ENCODE measurements around the gene LSM14A. TPM values are rescaled to one million over a fixed set of nuclear protein-coding genes. Genes with fewer than 3 reads are reported as not detected.
A peak's percentile ranks its signal among the peaks of the same experiment; 100 is the strongest.

Gene LSM14A
- total RNA-seq, 2 experiments from 2014 or later: 112 to 116 TPM

DNA sequence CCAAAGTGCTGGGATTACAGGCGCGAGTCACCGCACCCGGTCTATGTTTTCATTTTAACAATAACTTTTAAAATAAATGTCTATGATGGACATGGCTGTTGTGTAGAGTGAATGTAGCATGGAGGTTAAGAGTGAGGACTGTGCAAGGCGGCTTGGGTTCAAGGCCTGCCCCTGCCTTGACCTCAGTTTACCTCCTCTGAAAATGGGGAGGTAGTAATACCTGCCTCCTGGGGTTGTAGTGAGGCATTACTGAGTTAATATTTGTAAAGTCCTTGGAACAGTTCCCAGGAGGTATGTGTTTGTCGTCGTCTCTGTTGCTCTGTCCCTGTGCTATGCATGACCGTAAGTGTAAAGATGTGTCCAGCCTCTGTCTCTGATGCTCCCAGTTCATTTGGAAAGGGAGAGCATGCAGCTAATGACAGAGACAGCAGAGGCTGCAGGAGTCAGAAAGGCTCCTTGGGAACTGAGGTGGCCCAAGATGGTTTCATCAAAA lies 91.5 kb downstream of the LSM14A start:
- Mint-ChIP-seq H3K36me3 (no peaks in the 10 kb centered on the region), H3K4me3 (no peak overlapping the region), H3K4me1 (peaks cover 9% of the 10 kb centered on the region), H3K9me3 (ENCODE audit: low read depth) (no peaks in the 10 kb centered on the region), H3K27me3 (no peaks in the 10 kb centered on the region), H3K27ac (no peak overlapping the region)
- CTCF ChIA-PET: no interaction called here
- no peak for ATAC-seq
- no peak for DNase-seq

DNA sequence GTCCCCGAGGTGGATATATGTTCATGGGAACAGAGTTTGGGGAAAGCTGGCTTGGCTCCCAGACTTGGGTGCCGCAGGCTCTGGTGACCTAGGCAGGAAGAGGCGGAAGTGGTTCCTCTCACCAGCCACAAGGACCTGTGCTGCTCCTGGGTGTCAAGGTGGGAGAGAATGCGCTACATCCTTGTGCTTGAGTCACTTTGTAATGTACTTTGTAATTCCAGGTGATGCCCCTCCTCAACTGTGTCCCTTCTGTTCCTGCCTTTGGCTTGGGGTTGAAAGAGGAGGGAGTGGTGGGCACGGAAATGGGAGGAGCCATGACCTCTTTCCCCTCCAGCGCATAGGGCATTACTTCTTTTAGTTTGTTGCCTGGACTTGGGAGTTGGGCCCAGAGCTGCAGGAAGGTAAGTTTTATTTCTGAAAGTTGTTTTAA lies 92.9 kb downstream of the LSM14A start:
- DNase-seq: no peak
- no peak for ATAC-seq
- no peaks in the 10 kb centered on the region for H3K36me3 Mint-ChIP-seq
- CTCF ChIA-PET: no interaction called here
- peaks cover 22% of the 10 kb centered on the region for H3K4me1 Mint-ChIP-seq
- no peak overlapping the region for H3K4me3 Mint-ChIP-seq
- H3K9me3 Mint-ChIP-seq (ENCODE audit: low read depth): no peaks in the 10 kb centered on the region
- no peak overlapping the region for H3K27ac Mint-ChIP-seq
- no peaks in the 10 kb centered on the region for H3K27me3 Mint-ChIP-seq

- Mint-ChIP-seq H3K4me1 (peaks cover 28% of the 10 kb centered on the region), H3K27ac (no peak overlapping the region), H3K9me3 (ENCODE audit: low read depth) (no peaks in the 10 kb centered on the region), H3K4me3 (no peak overlapping the region), H3K27me3 (no peaks in the 10 kb centered on the region), H3K36me3 (peaks cover 2% of the 10 kb centered on the region)
- no peak for ATAC-seq
- CTCF ChIA-PET: interaction anchor here (0.6 to 1.3 kb wide), 3 partner anchors 12 to 1102 kb away, joined by 3 to 4 read pairs (median 3); no protein-coding TSS in a partner anchor
- no peak for DNase-seq
Measured at GRCh38 chr19:34269081-34269480, 96.8 kb downstream of the LSM14A start.

GRCh38 chr19:34269489-34269888 lies 97.2 kb downstream of the LSM14A start:
- Mint-ChIP-seq H3K4me3 (peak overlapping the region; percentile 7), H3K36me3 (peaks cover 2% of the 10 kb centered on the region), H3K9me3 (ENCODE audit: low read depth) (no peaks in the 10 kb centered on the region), H3K27me3 (no peaks in the 10 kb centered on the region), H3K4me1 (peaks cover 28% of the 10 kb centered on the region), H3K27ac (no peak overlapping the region)
- DNase-seq: no peak
- CTCF ChIA-PET: interaction anchor here (0.6 to 1.3 kb wide), 3 partner anchors 12 to 1103 kb away, joined by 3 to 4 read pairs (median 3); no protein-coding TSS in a partner anchor
- no peak for ATAC-seq

DNA sequence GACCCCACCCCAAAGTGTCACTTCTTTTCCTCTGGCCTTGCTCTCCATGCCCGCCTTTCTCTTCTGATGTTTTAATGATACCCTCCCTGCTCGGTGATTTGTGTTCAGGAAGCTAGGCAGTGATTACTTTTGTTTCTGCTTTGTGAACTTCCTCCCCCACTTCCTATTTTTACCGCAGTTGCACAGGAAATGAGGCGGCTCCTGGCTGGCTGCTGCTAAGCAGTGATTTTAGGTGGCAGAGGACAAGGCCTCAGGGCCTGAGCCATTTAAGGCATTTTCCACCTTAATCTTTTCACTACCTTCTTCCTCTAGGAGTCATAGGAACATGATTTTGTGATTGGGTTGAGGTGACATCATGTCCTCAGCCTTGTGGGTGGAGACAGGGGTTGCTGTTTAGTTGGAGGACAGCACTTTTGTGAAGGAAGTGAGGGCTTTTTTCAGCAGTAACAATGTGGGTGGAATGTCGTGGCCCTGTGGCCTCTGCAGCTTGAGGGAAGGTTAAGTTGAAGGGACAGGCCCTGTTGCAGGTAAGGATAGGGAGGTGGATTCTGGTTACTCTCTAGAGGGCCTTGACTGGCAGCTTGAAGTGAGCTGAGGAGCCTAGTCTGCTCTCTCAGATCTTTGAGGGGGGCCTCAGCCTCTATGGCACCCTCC lies 97.8 kb downstream of the LSM14A start:
- peak; percentile 90 for ATAC-seq
- CTCF ChIA-PET: interaction anchor here (1.1 to 1.3 kb wide), 3 partner anchors 13 to 160 kb away, joined by 3 to 4 read pairs (median 4); no protein-coding TSS in a partner anchor
- Mint-ChIP-seq H3K27me3 (no peaks in the 10 kb centered on the region), H3K9me3 (ENCODE audit: low read depth) (no peaks in the 10 kb centered on the region), H3K4me1 (peaks cover 25% of the 10 kb centered on the region), H3K36me3 (peaks cover 2% of the 10 kb centered on the region), H3K27ac (peak overlapping the region; percentile 78), H3K4me3 (peak overlapping the region; percentile 7)
- peak; percentile 80 for DNase-seq

DNA sequence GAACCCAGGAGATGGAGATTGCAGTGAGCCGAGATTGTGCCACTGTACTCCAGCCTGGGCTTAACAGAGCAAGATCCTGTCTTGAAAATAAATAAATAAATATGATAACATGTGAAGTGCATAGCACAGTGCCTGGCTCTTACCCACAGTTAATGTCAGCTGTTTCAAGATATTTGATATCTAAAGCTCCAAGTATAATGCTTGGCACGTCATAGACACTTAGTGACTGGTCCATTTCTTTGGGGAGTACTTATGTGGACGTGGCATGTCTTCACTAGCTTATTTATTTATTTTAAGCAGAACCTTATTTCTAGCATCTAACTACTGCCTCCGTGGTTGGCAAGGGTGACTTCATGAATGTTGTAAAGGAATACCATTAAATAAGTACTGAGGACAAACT lies 100.8 kb downstream of the LSM14A start:
- no peak overlapping the region for H3K27ac Mint-ChIP-seq
- ATAC-seq (no peak), DNase-seq (no peak)
- no peaks in the 10 kb centered on the region for H3K9me3 Mint-ChIP-seq (ENCODE audit: low read depth)
- CTCF ChIA-PET: no interaction called here
- no peak overlapping the region for H3K4me3 Mint-ChIP-seq
- peaks cover 2% of the 10 kb centered on the region for H3K36me3 Mint-ChIP-seq
- peaks cover 23% of the 10 kb centered on the region for H3K4me1 Mint-ChIP-seq
- H3K27me3 Mint-ChIP-seq: no peaks in the 10 kb centered on the region

GRCh38 chr19:34274284-34274826 lies 102.1 kb downstream of the LSM14A start:
- CTCF ChIA-PET: no interaction called here
- H3K36me3 Mint-ChIP-seq: peaks cover 3% of the 10 kb centered on the region
- H3K9me3 Mint-ChIP-seq (ENCODE audit: low read depth): no peaks in the 10 kb centered on the region
- DNase-seq: no peak
- H3K27me3 Mint-ChIP-seq: no peaks in the 10 kb centered on the region
- no peak overlapping the region for H3K27ac Mint-ChIP-seq
- H3K4me1 Mint-ChIP-seq: peaks cover 14% of the 10 kb centered on the region
- no peak overlapping the region for H3K4me3 Mint-ChIP-seq
- no peak for ATAC-seq

GRCh38 chr19:34274827-34275625 lies 102.7 kb downstream of the LSM14A start:
- Mint-ChIP-seq H3K4me3 (no peak overlapping the region), H3K27ac (no peak overlapping the region)
- CTCF ChIA-PET: no interaction called here

GRCh38 chr19:34275705-34276104 lies 103.4 kb downstream of the LSM14A start:
- no peak for DNase-seq
- Mint-ChIP-seq H3K4me1 (peaks cover 1% of the 10 kb centered on the region), H3K27ac (no peak overlapping the region), H3K9me3 (ENCODE audit: low read depth) (no peaks in the 10 kb centered on the region), H3K36me3 (peaks cover 3% of the 10 kb centered on the region), H3K4me3 (no peak overlapping the region), H3K27me3 (no peaks in the 10 kb centered on the region)
- ATAC-seq: no peak
- CTCF ChIA-PET: no interaction called here

More at GRCh38 chr19:34274827-34275625, 102.7 kb downstream of the LSM14A start:
- no peak for DNase-seq
- Mint-ChIP-seq H3K4me1 (peaks cover 8% of the 10 kb centered on the region), H3K9me3 (ENCODE audit: low read depth) (no peaks in the 10 kb centered on the region), H3K36me3 (peaks cover 3% of the 10 kb centered on the region), H3K27me3 (no peaks in the 10 kb centered on the region)
- no peak for ATAC-seq

DNA sequence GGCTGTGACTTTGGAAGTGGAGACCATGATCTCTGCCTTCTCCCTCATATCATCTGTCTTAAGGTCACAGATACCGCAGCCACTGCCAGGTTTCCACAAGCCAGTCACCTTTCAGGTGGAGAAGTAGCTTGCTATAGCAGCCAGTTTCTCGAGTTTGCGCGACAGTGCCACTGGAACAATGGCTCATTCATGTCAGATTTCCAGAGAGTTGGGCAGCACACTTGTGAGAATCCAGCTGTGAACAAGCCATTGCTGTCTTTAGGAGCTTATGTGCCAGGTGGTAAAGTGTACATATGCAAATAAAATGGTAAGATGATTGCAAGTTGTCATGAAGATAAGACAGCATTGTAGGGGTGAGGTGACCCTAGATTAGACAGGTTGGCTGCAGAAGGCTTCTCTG lies 104.3 kb downstream of the LSM14A start:
- Mint-ChIP-seq H3K9me3 (ENCODE audit: low read depth) (no peaks in the 10 kb centered on the region), H3K27ac (no peak overlapping the region), H3K27me3 (no peaks in the 10 kb centered on the region), H3K36me3 (peaks cover 3% of the 10 kb centered on the region), H3K4me1 (no peaks in the 10 kb centered on the region), H3K4me3 (no peak overlapping the region)
- ATAC-seq: no peak
- CTCF ChIA-PET: no interaction called here
- DNase-seq: no peak

DNA sequence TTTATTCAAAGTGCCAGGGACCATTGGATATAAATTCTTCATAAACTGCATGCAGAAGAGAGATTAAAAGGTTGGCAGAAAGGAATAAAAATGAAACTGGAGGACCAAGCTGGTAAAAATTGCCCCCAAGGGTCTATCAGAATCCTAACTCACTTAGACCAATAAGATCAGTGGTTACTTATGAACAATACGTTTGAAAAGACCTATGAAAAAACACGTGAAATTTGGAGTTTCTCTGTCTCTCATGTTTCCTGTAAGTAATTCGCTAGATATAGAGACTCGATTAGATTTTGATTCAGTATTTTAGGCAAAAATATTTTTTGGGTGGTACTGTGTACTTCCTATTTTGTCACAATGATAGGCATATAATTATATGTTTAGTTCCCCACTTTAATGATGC lies 104.9 kb downstream of the LSM14A start:
- no peaks in the 10 kb centered on the region for H3K27me3 Mint-ChIP-seq
- no peak overlapping the region for H3K27ac Mint-ChIP-seq
- H3K36me3 Mint-ChIP-seq: peaks cover 3% of the 10 kb centered on the region
- CTCF ChIA-PET: no interaction called here
- DNase-seq (no peak), ATAC-seq (no peak)
- H3K4me1 Mint-ChIP-seq: no peaks in the 10 kb centered on the region
- H3K4me3 Mint-ChIP-seq: no peak overlapping the region
- no peaks in the 10 kb centered on the region for H3K9me3 Mint-ChIP-seq (ENCODE audit: low read depth)

GRCh38 chr19:34278783-34279182 lies 106.5 kb downstream of the LSM14A start:
- Mint-ChIP-seq H3K9me3 (ENCODE audit: low read depth) (no peaks in the 10 kb centered on the region), H3K27ac (no peak overlapping the region), H3K36me3 (peaks cover 3% of the 10 kb centered on the region), H3K27me3 (no peaks in the 10 kb centered on the region), H3K4me3 (no peak overlapping the region), H3K4me1 (no peaks in the 10 kb centered on the region)
- CTCF ChIA-PET: no interaction called here
- ATAC-seq (no peak), DNase-seq (no peak)

Measured in activated CD8-positive, alpha-beta memory T cell treated with anti-CD3 and anti-CD28 coated beads, Interleukin-2, amount 10 ng/mL, durations not matched to agents 7 days and 5 days (primary cell).